ENCODE data around the gene OR2AG2. TPM values are rescaled to one million over a fixed set of nuclear protein-coding genes. Genes with fewer than 3 reads are reported as not detected.

The OR2AG2 gene
- total and polyA plus RNA-seq, 2 donors (not counting 1 experiment from before 2014, with no cell fraction given), result 0.27 TPM; not detected in 1

DNA sequence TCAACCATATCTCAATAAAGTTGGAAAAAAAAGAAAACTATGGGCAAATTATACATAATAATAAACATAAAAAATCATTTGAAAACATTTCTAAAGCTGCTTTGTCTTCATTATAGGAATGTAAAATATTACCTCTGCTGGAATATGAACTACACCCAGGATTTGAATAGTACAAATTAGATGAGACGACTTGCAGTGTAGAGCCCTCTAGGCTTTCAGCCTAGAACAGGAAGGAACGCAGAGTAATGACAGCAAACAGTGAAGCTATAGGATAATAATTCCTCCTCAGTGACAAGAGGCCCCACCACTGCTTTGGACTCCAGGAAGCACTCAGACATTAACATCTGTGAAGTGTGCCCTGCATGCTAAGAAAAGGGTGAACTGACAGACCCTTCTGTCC, 18.8 kb upstream of the OR2AG2 start:
- no peaks in the 10 kb centered on the region for H3K4me1 ChIP-seq (ENCODE audit: control insufficient read depth in 2 of 2, insufficient read depth in 2 of 2, low read length in 2 of 2)
- no peak overlapping the region for H3K4me3 ChIP-seq (ENCODE audit: control extremely low read depth in 1 of 5, extremely low read depth in 1 of 5, insufficient read depth in 1 of 5, low read depth in 2 of 5, low read length in 4 of 5)
- no peaks in the 10 kb centered on the region for H3K9me3 ChIP-seq (ENCODE audit: control extremely low read depth in 1 of 3, control insufficient read depth in 2 of 3, insufficient read depth in 1 of 3, low read length in 2 of 3)
- H3K27me3 ChIP-seq (replicated peaks in 1 of 4; ENCODE audit: control extremely low read depth in 1 of 4, control insufficient read depth in 3 of 4, insufficient read depth in 4 of 4, low read length in 3 of 4), result no peaks in the 10 kb centered on the region
- no peaks in the 10 kb centered on the region for H4K20me1 ChIP-seq (ENCODE audit: control insufficient read depth, insufficient read depth, low read length, poor library complexity, severe bottlenecking)
- no peak overlapping the region for H3K4me2 ChIP-seq (replicated peaks; ENCODE audit: low read depth, low read length, poor library complexity, severe bottlenecking)
- no peak for TF ChIP-seq EZH2 (IDR thresholded peaks at IDR 0.05; ENCODE audit: borderline replicate concordance, insufficient read depth, low read depth, low read length, poor library complexity, severe bottlenecking)
- TF ChIP-seq, protein P1, sequence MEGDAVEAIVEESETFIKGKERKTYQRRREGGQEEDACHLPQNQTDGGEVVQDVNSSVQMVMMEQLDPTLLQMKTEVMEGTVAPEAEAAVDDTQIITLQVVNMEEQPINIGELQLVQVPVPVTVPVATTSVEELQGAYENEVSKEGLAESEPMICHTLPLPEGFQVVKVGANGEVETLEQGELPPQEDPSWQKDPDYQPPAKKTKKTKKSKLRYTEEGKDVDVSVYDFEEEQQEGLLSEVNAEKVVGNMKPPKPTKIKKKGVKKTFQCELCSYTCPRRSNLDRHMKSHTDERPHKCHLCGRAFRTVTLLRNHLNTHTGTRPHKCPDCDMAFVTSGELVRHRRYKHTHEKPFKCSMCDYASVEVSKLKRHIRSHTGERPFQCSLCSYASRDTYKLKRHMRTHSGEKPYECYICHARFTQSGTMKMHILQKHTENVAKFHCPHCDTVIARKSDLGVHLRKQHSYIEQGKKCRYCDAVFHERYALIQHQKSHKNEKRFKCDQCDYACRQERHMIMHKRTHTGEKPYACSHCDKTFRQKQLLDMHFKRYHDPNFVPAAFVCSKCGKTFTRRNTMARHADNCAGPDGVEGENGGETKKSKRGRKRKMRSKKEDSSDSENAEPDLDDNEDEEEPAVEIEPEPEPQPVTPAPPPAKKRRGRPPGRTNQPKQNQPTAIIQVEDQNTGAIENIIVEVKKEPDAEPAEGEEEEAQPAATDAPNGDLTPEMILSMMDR (IDR thresholded peaks at IDR 0.05), result no peak
- H3K9ac ChIP-seq (ENCODE audit: low read length), result no peak overlapping the region
- no peak for ATAC-seq (ENCODE audit: low read depth)
- H3K79me2 ChIP-seq (ENCODE audit: control insufficient read depth, insufficient read depth, low read length), result no peaks in the 10 kb centered on the region
- WGBS (ENCODE audit: insufficient coverage), result no CpG with 5 or more reads among the region's 2 CpGs
- H3K27ac Mint-ChIP-seq, result no peak overlapping the region
- ChIA-PET CTCF (interaction anchor here (1.1 to 1.4 kb wide), 2 partner anchors 9 to 18 kb away, joined by 3 read pairs; no protein-coding TSS in a partner anchor), POLR2A (no interaction called here)
- peaks cover 6% of the 10 kb centered on the region for H3K27me3 Mint-ChIP-seq
- no peaks in the 10 kb centered on the region for H3K4me1 Mint-ChIP-seq
- intact Hi-C loops (cut with micrococcal nuclease), result no loop called here
- no peak overlapping the region for H3K27ac ChIP-seq (ENCODE audit: low read length in 2 of 2)
- H3K4me3 Mint-ChIP-seq, result no peak overlapping the region
- no peaks in the 10 kb centered on the region for H3K36me3 ChIP-seq (replicated peaks in 1 of 2; ENCODE audit: control extremely low read depth in 1 of 2, control insufficient read depth in 1 of 2, extremely low read depth in 1 of 2, insufficient read depth in 2 of 2, low read length in 1 of 2)
- no peak overlapping the region for H2AFZ ChIP-seq (ENCODE audit: insufficient read depth, low read depth, low read length, poor library complexity, severe bottlenecking)
- no peak for DNase-seq
- no peaks in the 10 kb centered on the region for H3K9me3 Mint-ChIP-seq (ENCODE audit: insufficient read depth)

DNA sequence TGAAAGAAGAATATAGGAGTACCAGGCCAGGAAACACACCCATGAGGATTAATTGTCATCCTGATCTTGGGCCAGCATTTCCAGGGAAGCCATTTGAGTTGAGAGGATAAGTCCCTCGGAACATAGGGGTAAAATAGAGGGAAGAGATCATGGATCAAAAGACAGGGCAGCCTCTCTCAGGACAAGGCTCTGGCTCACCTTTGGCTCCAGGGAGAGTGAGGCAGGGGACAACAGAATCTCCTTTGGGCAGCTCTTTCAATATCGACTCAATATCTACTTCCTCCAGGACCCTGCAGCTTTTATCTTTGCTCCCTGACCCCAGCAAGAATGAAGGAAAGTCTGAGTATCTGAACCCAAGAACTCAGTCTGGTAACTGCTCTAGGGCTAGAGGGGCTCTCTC, 10.9 kb upstream of the OR2AG2 start, which contains the start of gene OR2AG1:
OR2AG1 (plus strand) TSS at position 301 of the 400 bp plus-strand sequence. CDS start 2,018 bp downstream, outside the sequence.
- ChIA-PET POLR2A (no interaction called here), CTCF (interaction anchor here (1.8 kb wide), 1 partner anchor 30 kb away, joined by 5 read pairs; no protein-coding TSS in a partner anchor)
- Histone ChIP-seq H4K20me1 (ENCODE audit: control insufficient read depth, insufficient read depth, low read length, poor library complexity, severe bottlenecking) (no peaks in the 10 kb centered on the region), H3K79me2 (ENCODE audit: control insufficient read depth, insufficient read depth, low read length) (no peaks in the 10 kb centered on the region), H3K27ac (ENCODE audit: low read length in 2 of 2) (no peak within 1 kb of the TSS), H2AFZ (ENCODE audit: insufficient read depth, low read depth, low read length, poor library complexity, severe bottlenecking) (no peak within 1 kb of the TSS), H3K9me3 (ENCODE audit: control extremely low read depth in 1 of 3, control insufficient read depth in 2 of 3, insufficient read depth in 1 of 3, low read length in 2 of 3) (no peaks in the 10 kb centered on the region), H3K4me1 (ENCODE audit: control insufficient read depth in 2 of 2, insufficient read depth in 2 of 2, low read length in 2 of 2) (no peaks in the 10 kb centered on the region), H3K4me2 (replicated peaks; ENCODE audit: low read depth, low read length, poor library complexity, severe bottlenecking) (no peak within 1 kb of the TSS), H3K36me3 (replicated peaks in 1 of 2; ENCODE audit: control extremely low read depth in 1 of 2, control insufficient read depth in 1 of 2, extremely low read depth in 1 of 2, insufficient read depth in 2 of 2, low read length in 1 of 2) (no peaks in the 10 kb centered on the region), H3K4me3 (ENCODE audit: control extremely low read depth in 1 of 5, extremely low read depth in 1 of 5, insufficient read depth in 1 of 5, low read depth in 2 of 5, low read length in 4 of 5) (no peak within 1 kb of the TSS), H3K9ac (ENCODE audit: low read length) (no peak within 1 kb of the TSS), H3K27me3 (replicated peaks in 1 of 4; ENCODE audit: control extremely low read depth in 1 of 4, control insufficient read depth in 3 of 4, insufficient read depth in 4 of 4, low read length in 3 of 4) (peaks cover 0 to 8% (median 2%) of the 10 kb centered on the region in 4 experiments)
- ATAC-seq (ENCODE audit: low read depth) (no peak), DNase-seq (no peak)
- no peaks in the 10 kb centered on the region for H3K9me3 Mint-ChIP-seq (ENCODE audit: insufficient read depth)
- no peak within 1 kb of the TSS for H3K4me3 Mint-ChIP-seq
- 100% methylated on average over 1 of the region's 2 CpGs for WGBS (ENCODE audit: insufficient coverage)
- TF ChIP-seq EZH2 (IDR thresholded peaks at IDR 0.05; ENCODE audit: borderline replicate concordance, insufficient read depth, low read depth, low read length, poor library complexity, severe bottlenecking), result no peak
- intact Hi-C loops (cut with micrococcal nuclease), result no loop called here
- no peaks in the 10 kb centered on the region for H3K4me1 Mint-ChIP-seq
- H3K27ac Mint-ChIP-seq, result no peak within 1 kb of the TSS
- peaks cover 21% of the 10 kb centered on the region for H3K27me3 Mint-ChIP-seq
